ENCODE results near the gene NTM.

GRCh38 chr11:132057266-132057665 is 686.9 kb downstream of the NTM start:
- no peak for TF ChIP-seq CTCF (IDR thresholded peaks at IDR 0.05; ENCODE audit: poor library complexity)
- no peak for TF ChIP-seq EZH2phosphoT487 (IDR thresholded peaks at IDR 0.05; ENCODE audit: low read depth, severe bottlenecking, unreplicated experiment)

Measured in hepatocyte (in vitro differentiated cells).